ENCODE measurements around the gene EDRF1. TPM values are rescaled to one million over a fixed set of nuclear protein-coding genes. Genes with fewer than 3 reads are reported as not detected.

EDRF1 gene
- total RNA-seq, 1 donor from 2014 or later, result 23.2 TPM

- peak; percentile 26 for TF ChIP-seq CTCF (IDR thresholded peaks at IDR 0.05)
- no peaks in the 10 kb centered on the region for H3K9me3 Mint-ChIP-seq (ENCODE audit: unreplicated experiment)
- H3K4me1 Mint-ChIP-seq (ENCODE audit: unreplicated experiment), result no peaks in the 10 kb centered on the region
- no peak overlapping the region for H3K4me3 Mint-ChIP-seq (ENCODE audit: unreplicated experiment)
- H3K36me3 Mint-ChIP-seq (ENCODE audit: unreplicated experiment), result peaks cover 76% of the 10 kb centered on the region
- no peak for DNase-seq (ENCODE audit: extremely low spot score, unreplicated experiment)
- H3K27me3 Mint-ChIP-seq (ENCODE audit: unreplicated experiment), result no peaks in the 10 kb centered on the region
- no peak overlapping the region for H3K27ac Mint-ChIP-seq (ENCODE audit: unreplicated experiment)
These were observed 15.3 kb downstream of the EDRF1 start for GRCh38 chr10:125734823-125735222.

- no peaks in the 10 kb centered on the region for H3K4me1 Mint-ChIP-seq (ENCODE audit: unreplicated experiment)
- H3K27ac Mint-ChIP-seq (ENCODE audit: unreplicated experiment), result no peak overlapping the region
- no peaks in the 10 kb centered on the region for H3K27me3 Mint-ChIP-seq (ENCODE audit: unreplicated experiment)
- no peak overlapping the region for H3K4me3 Mint-ChIP-seq (ENCODE audit: unreplicated experiment)
- DNase-seq (ENCODE audit: extremely low spot score, unreplicated experiment), result no peak
- H3K36me3 Mint-ChIP-seq (ENCODE audit: unreplicated experiment), result peaks cover 73% of the 10 kb centered on the region
- H3K9me3 Mint-ChIP-seq (ENCODE audit: unreplicated experiment), result no peaks in the 10 kb centered on the region
- no peak for TF ChIP-seq CTCF (IDR thresholded peaks at IDR 0.05)
These were observed 18.7 kb downstream of the EDRF1 start for GRCh38 chr10:125738206-125738605.

- Mint-ChIP-seq H3K27ac (ENCODE audit: unreplicated experiment) (no peak overlapping the region), H3K4me3 (ENCODE audit: unreplicated experiment) (no peak overlapping the region), H3K9me3 (ENCODE audit: unreplicated experiment) (no peaks in the 10 kb centered on the region), H3K4me1 (ENCODE audit: unreplicated experiment) (no peaks in the 10 kb centered on the region), H3K36me3 (ENCODE audit: unreplicated experiment) (peaks cover 73% of the 10 kb centered on the region), H3K27me3 (ENCODE audit: unreplicated experiment) (no peaks in the 10 kb centered on the region)
- no peak for TF ChIP-seq CTCF (IDR thresholded peaks at IDR 0.05)
- no peak for DNase-seq (ENCODE audit: extremely low spot score, unreplicated experiment)
These were observed 20.6 kb downstream of the EDRF1 start for GRCh38 chr10:125739994-125740679.

GRCh38 chr10:125742465-125742864, 23.0 kb downstream of the EDRF1 start:
- no peaks in the 10 kb centered on the region for H3K9me3 Mint-ChIP-seq (ENCODE audit: unreplicated experiment)
- TF ChIP-seq CTCF (IDR thresholded peaks at IDR 0.05), result peak; percentile 43
- no peak overlapping the region for H3K27ac Mint-ChIP-seq (ENCODE audit: unreplicated experiment)
- H3K4me3 Mint-ChIP-seq (ENCODE audit: unreplicated experiment), result no peak overlapping the region
- H3K4me1 Mint-ChIP-seq (ENCODE audit: unreplicated experiment), result no peaks in the 10 kb centered on the region
- H3K36me3 Mint-ChIP-seq (ENCODE audit: unreplicated experiment), result peaks cover 69% of the 10 kb centered on the region
- H3K27me3 Mint-ChIP-seq (ENCODE audit: unreplicated experiment), result no peaks in the 10 kb centered on the region
- DNase-seq (ENCODE audit: extremely low spot score, unreplicated experiment), result no peak

GRCh38 chr10:125744909-125745308, 25.4 kb downstream of the EDRF1 start:
- TF ChIP-seq CTCF (IDR thresholded peaks at IDR 0.05), result no peak
- DNase-seq (ENCODE audit: extremely low spot score, unreplicated experiment), result no peak
- H3K4me3 Mint-ChIP-seq (ENCODE audit: unreplicated experiment), result no peak overlapping the region
- H3K36me3 Mint-ChIP-seq (ENCODE audit: unreplicated experiment), result peaks cover 68% of the 10 kb centered on the region
- no peaks in the 10 kb centered on the region for H3K9me3 Mint-ChIP-seq (ENCODE audit: unreplicated experiment)
- H3K4me1 Mint-ChIP-seq (ENCODE audit: unreplicated experiment), result no peaks in the 10 kb centered on the region
- H3K27me3 Mint-ChIP-seq (ENCODE audit: unreplicated experiment), result no peaks in the 10 kb centered on the region
- H3K27ac Mint-ChIP-seq (ENCODE audit: unreplicated experiment), result no peak overlapping the region
